Chondrocyte (in vitro differentiated cells): ENCODE data around the gene WSCD2. TPM values are rescaled to one million over a fixed set of nuclear protein-coding genes. Genes with fewer than 3 reads are reported as not detected.

Experiments used
- DNase-seq: peaks from one replicate; pipeline ENCODE4 v3.0.0; 2021; ENCODE audit warnings: mixed read lengths, low spot score
- H3K27ac Mint-ChIP-seq: one replicate; pipeline ENCODE4 v1.8.0; 2021; ENCODE audit warnings: mild to moderate bottlenecking, moderate library complexity, mixed read lengths; ENCODE audit not compliant: unreplicated experiment
- H3K27me3 Mint-ChIP-seq: 2 replicates; pipeline ENCODE4 v1.8.0; 2021; ENCODE audit warnings: low read depth, mixed read lengths
- H3K36me3 Mint-ChIP-seq: 2 replicates; pipeline ENCODE4 v1.8.0; 2021; ENCODE audit warnings: low read depth, mixed read lengths
- H3K4me1 Mint-ChIP-seq: 2 replicates; pipeline ENCODE4 v1.8.0; 2021; ENCODE audit warnings: low read depth, mild to moderate bottlenecking, mixed read lengths
- H3K4me3 Mint-ChIP-seq: one replicate; pipeline ENCODE4 v1.8.0; 2021; ENCODE audit warnings: mild to moderate bottlenecking, moderate library complexity, mixed read lengths; ENCODE audit not compliant: unreplicated experiment
- H3K9me3 Mint-ChIP-seq: 2 replicates; pipeline ENCODE4 v1.8.0; 2021; ENCODE audit warnings: low read depth, mixed read lengths
- total RNA-seq: library from RNA; stranded (reverse); gene quantifications from 3 replicates; pipeline ENCODE4 v1.2.1, GENCODE V29; 2021
- TF ChIP-seq, protein P1 (sequence below): fragments of 200-600 bp; sonication (generic); IDR thresholded peaks from 2 replicates; pipeline ENCODE4 v1.5.0; 2021; ENCODE audit warnings: antibody characterized with exemption, mild to moderate bottlenecking, moderate library complexity

WSCD2 gene
- total RNA-seq, 1 donor from 2014 or later = 0.32 TPM

DNA sequence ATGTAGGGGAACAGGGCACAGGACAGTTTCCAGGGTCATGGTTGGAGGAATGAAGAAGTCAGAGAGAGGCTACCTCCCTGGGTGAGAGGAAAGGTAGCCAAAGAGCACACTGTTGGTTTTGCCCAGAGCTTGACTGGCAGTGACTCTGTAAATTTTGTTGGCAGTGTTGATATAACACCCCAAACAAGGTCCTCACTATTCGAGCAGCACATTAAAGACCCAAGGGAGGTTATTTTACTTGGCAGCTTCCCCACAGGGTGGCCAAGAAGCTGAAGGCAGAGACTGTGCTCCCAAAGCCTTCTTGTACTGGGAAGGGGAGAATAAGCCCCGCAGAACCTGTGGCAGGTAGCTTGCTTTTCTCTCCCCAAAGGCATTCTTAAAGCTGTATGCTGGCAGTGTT lies 40.6 kb downstream of the WSCD2 start:
- no peak for DNase-seq
- Mint-ChIP-seq H3K36me3 (no peaks in the 10 kb centered on the region), H3K4me3 (no peak overlapping the region), H3K27ac (no peak overlapping the region), H3K27me3 (peaks cover 29% of the 10 kb centered on the region), H3K4me1 (no peaks in the 10 kb centered on the region), H3K9me3 (no peaks in the 10 kb centered on the region)
- TF ChIP-seq, protein P1, sequence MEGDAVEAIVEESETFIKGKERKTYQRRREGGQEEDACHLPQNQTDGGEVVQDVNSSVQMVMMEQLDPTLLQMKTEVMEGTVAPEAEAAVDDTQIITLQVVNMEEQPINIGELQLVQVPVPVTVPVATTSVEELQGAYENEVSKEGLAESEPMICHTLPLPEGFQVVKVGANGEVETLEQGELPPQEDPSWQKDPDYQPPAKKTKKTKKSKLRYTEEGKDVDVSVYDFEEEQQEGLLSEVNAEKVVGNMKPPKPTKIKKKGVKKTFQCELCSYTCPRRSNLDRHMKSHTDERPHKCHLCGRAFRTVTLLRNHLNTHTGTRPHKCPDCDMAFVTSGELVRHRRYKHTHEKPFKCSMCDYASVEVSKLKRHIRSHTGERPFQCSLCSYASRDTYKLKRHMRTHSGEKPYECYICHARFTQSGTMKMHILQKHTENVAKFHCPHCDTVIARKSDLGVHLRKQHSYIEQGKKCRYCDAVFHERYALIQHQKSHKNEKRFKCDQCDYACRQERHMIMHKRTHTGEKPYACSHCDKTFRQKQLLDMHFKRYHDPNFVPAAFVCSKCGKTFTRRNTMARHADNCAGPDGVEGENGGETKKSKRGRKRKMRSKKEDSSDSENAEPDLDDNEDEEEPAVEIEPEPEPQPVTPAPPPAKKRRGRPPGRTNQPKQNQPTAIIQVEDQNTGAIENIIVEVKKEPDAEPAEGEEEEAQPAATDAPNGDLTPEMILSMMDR = no peak

DNA sequence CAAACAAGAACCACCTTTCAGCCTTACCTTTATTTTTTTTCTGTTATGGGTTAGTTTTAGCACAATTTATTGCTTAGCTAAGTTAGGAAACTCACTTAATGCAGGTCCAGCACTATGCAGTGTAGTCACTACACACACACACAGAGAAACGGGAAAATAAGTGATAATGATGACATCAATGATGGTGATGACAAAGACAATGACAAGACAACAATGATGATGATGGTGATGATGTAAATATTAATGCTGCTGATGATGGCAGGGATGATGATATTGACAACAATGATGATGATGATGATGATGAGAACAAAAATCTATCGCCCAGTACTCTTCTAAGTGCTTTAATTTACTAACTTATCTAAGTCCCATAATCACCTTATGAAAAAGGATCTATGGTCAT lies 41.1 kb downstream of the WSCD2 start:
- no peaks in the 10 kb centered on the region for H3K36me3 Mint-ChIP-seq
- TF ChIP-seq, protein P1 = no peak
- no peaks in the 10 kb centered on the region for H3K4me1 Mint-ChIP-seq
- DNase-seq = no peak
- no peaks in the 10 kb centered on the region for H3K9me3 Mint-ChIP-seq
- peaks cover 29% of the 10 kb centered on the region for H3K27me3 Mint-ChIP-seq
- no peak overlapping the region for H3K27ac Mint-ChIP-seq
- no peak overlapping the region for H3K4me3 Mint-ChIP-seq

DNA sequence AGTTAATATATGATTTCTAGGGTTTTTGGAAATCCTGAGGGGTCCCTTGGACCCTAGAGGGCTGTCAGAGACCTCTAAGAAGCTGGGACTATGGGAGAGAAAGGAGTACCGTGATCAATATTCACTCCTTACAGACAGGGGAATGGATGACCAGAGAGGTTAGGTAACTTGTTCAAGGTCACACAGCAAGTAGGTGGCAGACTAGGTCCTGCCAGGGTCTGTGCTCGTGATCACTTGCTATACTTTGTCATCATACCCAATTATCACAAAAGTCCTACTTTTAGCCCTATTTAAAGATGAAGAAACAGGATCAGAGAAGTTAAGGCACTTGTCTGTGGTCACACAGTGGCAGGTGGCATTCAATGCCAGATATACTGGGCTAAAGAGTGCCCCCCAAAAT lies 42.9 kb downstream of the WSCD2 start:
- no peak for DNase-seq
- H3K36me3 Mint-ChIP-seq = no peaks in the 10 kb centered on the region
- H3K9me3 Mint-ChIP-seq = no peaks in the 10 kb centered on the region
- no peak overlapping the region for H3K4me3 Mint-ChIP-seq
- TF ChIP-seq, protein P1 = no peak
- H3K27me3 Mint-ChIP-seq = peaks cover 27% of the 10 kb centered on the region
- no peak overlapping the region for H3K27ac Mint-ChIP-seq
- no peaks in the 10 kb centered on the region for H3K4me1 Mint-ChIP-seq

DNA sequence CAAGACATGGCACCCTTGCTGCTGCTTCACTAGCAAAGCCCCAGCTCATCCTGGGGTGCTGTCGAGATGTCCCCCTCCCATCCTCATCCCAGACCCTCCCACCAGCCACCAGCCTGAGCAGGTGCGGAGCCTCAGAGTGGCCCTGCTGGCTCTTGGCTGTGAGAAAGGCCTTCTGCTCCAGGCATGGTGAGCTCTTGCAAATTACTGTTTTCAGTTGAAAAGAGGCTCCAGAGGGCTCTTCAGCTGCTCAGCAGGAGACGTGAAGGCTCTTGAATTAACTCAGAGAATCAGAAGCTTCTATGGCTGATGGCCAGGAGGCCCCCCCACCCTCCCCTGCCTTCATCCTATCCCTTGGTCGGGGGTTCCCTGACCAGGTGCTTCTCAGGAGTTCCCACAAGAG lies 44.1 kb downstream of the WSCD2 start:
- peaks cover 1% of the 10 kb centered on the region for H3K9me3 Mint-ChIP-seq
- H3K27me3 Mint-ChIP-seq = peaks cover 25% of the 10 kb centered on the region

DNA sequence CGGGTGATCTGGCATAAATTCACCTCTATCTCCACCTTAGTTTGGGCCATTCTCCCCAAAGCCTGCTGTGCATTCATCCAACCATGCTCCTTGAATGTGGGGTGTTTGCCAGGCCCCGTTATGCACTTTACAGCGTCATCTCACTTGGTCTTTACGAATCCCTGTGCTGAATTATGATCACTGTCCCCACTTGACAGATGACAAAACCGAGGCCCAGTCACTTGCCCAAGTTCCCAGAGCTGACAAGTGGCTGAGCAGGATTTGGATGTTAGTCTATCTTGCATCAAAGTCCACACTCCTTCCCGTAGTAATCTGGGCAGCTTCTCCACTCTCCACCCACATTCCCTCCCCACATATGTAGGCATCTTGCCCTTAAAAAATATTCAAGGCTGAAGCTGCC lies 44.8 kb downstream of the WSCD2 start:
- no peak overlapping the region for H3K27ac Mint-ChIP-seq
- no peaks in the 10 kb centered on the region for H3K4me1 Mint-ChIP-seq
- H3K27me3 Mint-ChIP-seq = peaks cover 17% of the 10 kb centered on the region
- TF ChIP-seq, protein P1 = no peak
- no peaks in the 10 kb centered on the region for H3K36me3 Mint-ChIP-seq
- DNase-seq = no peak
- no peak overlapping the region for H3K4me3 Mint-ChIP-seq
- peaks cover 3% of the 10 kb centered on the region for H3K9me3 Mint-ChIP-seq

More for the DNA sequence above, 44.1 kb downstream of the WSCD2 start:
- no peaks in the 10 kb centered on the region for H3K4me1 Mint-ChIP-seq
- no peaks in the 10 kb centered on the region for H3K36me3 Mint-ChIP-seq
- DNase-seq = no peak
- no peak overlapping the region for H3K4me3 Mint-ChIP-seq
- H3K27ac Mint-ChIP-seq = no peak overlapping the region
- TF ChIP-seq, protein P1 = no peak
